Activated CD8-positive, alpha-beta memory T cell treated with anti-CD3 and anti-CD28 coated beads for 24 hours (primary cell): ENCODE measurements around the gene TMEM192.
"Not testable (repeated sequence)": the region's sequence is repeated elsewhere in the genome, so short reads cannot be mapped to it uniquely, and the experiment has no call there.

Source experiments
- DNase-seq: peaks from one replicate; pipeline ENCODE4 v3.0.0-alpha.2; 2020

The TMEM192 gene

DNA sequence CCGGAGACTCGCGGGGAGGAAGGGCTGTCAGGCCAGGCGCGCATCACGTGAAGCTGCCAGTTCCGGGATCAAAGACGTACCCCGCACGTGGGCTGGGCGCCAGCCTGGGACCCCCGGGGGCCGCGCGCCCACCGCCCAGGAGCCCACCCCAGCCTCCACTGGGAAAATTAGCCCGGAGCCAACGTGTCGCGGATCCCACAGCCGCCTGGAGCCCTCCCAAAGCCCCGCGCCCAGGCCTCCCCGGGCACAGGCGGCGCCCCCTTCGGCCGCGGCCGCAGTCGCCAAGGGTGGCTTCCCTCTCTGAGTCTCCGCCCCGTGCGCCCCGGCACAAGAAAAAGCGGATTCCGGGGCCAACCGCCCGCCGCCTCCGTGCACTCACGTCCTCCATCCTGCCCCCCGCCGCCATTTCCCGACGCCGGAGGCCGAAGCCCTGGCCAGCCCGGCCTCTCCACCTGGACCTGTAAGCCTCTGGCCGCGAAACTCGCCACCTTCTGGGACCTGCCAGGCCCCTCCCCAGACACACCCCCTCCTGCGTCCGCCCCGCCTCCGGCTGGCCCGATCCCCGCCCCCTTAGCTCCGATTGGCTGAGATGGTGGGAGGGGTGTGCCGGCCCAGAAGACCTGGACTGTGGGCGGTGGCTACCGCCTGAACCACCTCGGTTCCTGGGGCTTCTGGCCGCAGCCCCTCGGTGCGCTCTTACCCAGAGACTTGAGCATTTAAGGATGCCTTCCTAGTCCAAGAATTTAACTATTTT, at the start of gene TMEM192:
Gene TMEM192, minus strand, starts transcription at position 493 of the 754 bp plus-strand sequence. Its CDS starts 87 bp downstream, at position 406.
- DNase-seq, result peak; percentile 97

DNA sequence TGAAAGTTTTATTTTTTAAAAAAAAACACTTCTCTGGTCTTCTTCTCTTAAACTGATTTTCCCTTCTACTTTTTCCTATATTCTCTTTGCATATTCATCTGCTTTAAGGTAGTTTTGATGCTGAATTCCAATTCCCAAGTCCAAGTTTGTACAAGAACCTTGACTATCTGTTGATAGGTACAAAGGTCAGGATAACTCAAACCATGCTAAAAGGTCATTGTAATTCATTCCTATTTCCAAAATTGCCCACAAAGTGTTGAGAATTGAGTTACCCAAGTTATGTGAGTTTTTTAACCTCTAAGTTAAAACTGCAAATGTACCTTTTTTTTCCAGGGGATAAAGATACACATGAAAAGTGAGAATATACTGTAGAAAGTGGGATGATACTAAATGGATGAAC, 46.1 kb upstream of the TMEM192 start:
- no peak for DNase-seq

DNA sequence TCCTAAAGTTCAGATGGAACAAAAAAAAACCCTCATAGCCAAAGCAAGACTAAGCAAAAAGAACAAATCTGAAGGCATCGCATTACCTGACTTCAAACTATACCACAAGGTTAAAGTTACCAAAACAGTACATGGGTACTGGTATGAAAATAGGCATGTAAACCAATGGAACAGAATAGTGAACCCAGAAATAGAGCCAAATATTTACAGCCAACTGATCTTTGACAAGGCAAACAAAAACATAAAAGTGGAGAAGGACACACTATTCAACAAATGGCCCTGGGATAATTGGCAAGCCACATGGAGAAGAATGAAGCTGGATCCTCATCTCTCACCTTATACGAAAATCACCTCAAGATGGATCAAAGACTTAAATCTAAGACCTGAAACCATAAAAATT, 44.2 kb upstream of the TMEM192 start:
- DNase-seq, result no peak

DNA sequence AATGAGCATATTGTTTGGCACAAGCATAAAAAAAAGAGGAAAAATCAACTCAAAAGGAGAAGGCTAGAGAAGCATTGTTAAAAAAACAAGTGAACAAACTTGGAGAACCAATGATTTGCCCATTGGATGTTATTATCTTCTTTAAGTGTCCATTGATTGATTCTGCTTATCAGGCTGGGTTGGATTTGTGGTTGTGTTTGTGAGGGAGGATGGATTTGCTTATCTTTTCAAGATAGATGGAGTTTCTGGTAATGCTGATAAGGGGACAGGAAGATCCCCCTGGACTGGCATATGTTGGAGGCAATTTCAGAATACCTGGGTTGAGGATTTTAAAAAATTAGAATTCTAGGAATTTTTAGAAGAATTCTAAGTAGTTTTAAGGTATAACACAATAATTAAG, 41.8 kb upstream of the TMEM192 start:
- DNase-seq, result no peak

DNA sequence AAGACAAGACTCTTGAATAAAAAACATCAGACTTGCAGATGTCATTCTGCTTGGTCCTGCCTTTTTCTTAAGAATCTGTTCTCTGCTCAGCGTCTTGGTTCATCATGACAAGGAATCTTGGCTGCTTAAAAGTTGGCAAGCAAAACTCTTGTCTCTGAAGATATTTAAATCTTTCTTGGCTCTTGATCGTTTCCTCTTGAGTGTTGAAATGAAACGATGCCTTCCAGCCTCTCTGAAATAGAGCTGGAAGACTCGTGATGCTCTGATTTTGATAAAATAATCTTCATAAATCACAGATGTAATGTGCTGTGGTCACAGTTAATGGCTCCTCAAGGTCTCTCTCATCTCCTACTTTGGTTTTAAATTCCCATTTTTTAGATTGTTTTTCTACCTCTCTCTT, 39.9 kb upstream of the TMEM192 start:
- DNase-seq, result no peak

DNA sequence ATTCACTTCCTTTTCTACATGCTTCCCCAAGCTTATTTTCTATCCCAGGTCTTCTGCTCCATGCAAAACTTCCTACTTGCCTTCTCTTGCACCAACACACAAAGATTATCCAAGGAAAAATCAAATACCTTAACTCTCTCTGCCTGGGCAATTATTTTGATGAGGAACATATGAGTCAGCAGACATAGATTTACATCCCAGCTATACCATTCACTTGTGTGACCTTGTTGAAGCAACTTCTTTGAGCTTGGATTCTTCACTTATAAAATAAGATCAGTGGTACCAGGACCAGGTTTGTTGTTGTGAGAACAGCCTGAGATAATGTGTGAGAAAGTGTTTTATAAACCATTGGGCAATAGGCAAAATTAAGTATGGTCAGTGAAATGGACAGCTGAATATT, 39.1 kb upstream of the TMEM192 start:
- DNase-seq, result no peak

DNA sequence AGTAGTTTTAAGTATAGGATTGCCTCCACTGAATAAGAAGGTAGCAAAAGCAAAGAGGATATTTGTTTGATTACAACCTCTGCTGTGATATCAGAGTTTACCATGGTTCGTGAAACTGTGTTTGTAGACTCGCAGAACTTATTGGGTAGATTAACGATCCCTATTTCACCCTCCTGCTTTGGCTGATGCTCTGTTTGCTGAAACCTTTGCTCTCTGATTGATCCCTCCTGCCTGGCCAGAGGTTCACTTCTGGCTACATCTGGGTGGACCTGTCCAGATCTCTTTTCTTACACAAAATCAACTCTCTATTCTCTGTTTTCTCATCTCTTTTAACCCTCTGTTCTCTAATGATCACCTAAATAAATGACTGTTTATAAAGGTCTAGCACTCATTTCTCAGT, 37.9 kb upstream of the TMEM192 start:
- no peak for DNase-seq

DNA sequence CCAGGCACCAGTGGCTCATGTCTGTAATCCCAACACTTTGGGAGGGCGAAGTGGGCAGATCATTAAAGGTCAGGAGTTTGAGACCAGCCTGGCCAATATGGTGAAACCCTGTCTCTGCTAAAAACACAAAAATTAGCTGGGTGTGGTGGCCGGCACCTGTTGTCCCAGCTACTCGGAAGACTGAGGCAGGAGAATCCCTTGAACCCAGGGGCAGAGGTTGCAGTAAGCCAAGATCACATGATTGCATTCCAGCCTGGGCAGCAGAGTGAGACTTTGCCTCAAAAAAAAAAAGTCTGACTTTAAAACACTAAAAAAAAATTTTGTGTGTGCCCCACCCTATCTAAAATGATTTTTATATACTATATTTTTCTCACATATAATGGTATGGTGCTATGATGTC, 26.2 kb upstream of the TMEM192 start:
- DNase-seq, result no peak

DNA sequence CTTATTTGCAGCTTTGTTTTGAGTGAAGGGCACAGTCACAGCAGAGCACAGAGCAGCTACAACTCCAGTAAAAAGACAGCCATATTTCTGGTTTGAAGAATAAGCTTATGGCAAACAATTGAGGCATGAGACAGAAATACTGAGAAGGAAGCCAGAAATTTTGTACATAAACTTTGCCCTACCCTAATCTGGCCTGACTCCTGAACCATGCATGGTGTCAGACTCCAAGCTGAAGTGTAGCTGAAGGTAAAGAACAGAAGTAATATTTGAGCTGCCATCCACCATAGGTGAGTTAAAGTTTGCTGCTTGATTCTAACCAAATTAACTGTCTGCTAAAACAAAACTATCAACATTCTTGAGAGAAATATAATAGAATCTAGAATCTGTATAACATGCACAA, 24.5 kb upstream of the TMEM192 start:
- DNase-seq, result no peak

DNA sequence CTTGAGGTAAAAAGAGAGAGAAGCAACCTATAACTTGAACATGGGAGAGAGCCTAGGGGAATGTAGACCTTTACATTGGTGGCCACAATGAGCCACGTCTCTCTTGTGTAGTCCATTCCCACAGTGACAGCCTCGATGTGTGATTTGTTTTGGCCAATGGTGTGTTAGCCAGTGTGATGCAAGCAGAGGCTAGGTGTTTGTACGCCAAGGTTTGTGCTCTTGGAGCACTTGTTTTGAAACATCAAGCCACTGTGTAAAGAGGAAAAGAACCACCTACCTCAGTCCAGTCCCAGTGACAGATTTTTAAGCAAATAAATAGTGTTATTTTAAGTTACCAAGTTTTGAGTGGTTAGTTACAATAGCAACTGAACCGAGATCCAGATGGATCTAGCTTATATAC, 23.9 kb upstream of the TMEM192 start:
- DNase-seq, result no peak

DNA sequence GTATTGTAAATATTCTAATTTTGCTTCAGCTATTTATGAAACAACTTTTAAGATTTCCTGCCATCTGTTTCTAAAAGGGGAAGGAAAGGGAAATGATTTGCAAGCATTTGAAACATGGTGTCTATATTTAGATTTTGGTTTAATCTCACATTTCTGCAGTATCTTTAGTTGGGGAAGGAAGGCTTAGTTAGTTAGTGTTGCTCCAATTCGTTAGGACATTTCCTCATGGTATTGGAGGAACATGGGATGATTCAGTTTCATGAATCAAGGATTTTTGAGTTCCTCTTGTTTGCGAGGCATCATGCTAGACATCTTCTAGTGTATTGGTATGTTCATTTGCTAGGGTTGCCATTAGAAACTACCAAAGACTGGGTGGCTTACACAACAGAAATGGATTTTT, 20.5 kb upstream of the TMEM192 start:
- DNase-seq, result no peak

DNA sequence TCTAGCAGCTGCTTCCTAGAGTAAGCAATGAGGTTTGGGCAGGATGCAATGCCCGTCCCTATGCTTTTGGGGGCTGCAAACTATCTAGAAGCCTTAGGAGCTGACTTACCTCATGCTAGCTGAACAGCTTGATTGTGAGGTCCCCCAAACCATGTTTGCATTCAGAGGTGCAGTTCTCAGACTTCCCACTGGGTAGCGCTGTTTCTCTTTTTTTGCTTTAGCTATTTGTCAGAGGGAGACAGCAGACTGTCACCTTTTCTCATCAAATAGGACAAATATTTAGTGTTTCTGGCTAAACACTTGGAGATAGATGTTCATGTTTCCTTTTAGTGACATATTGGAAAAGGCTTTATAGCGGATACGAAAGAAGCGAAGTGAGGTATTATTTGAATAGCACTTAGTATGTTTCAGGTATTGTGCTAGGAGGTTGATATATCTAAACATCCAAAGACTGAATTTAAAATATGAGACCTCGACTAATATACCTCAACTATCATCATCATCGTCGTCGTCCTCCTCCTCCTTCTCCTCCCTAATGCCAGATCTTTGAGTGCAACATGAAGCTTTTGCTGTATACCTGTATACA, 18.7 kb upstream of the TMEM192 start:
- DNase-seq, result peak; percentile 92

DNA sequence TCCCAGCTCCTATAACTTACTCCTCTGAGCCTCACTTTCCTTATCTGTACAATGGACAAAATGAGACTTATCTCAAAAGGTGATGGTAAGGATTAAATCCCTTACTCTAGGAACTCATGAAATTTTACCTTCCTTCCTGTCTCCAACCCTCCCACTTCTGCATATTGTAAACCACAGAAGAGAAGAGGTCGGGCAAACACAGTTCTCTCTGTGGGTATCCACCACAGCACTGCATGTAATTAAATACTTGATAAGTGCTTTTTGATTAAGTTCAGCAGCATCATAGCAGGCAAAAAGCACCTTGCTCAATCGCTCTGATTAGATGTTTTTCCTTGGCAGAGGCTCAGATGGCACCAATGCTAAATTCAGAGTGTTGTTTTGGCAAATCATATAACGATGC, 17.3 kb upstream of the TMEM192 start:
- no peak for DNase-seq

DNA sequence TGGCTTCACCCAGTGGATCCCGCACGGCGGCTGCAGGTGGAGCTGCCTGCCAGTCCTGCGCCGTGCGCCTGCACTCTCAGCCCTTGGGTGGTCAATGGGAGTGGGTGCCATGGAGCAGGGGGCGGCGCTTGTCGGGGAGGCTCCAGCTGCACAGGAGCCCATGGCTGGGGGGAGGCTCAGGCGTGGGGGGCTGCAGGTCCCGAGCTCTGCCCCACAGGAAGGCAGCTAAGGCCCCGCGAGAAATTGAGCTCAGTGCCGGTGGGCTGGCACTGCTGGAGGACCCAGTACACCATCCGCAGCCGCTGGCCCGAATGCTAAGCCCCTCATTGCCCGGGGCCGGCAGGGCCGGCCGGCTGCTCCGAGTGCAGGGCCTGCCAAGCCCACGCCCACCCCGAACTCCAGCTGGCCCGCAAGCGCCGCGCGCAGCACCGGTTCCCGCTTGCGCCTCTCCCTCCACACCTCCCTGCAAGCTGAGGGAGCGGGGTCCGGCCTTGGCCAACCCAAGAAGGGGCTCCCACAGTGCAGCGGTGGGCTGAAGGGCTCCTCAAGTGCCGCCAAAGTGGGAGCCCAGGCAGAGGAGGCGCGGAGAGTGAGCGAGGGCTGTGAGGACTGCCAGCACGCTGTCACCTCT, 13.3 kb upstream of the TMEM192 start:
- not testable (repeated sequence) for DNase-seq

DNA sequence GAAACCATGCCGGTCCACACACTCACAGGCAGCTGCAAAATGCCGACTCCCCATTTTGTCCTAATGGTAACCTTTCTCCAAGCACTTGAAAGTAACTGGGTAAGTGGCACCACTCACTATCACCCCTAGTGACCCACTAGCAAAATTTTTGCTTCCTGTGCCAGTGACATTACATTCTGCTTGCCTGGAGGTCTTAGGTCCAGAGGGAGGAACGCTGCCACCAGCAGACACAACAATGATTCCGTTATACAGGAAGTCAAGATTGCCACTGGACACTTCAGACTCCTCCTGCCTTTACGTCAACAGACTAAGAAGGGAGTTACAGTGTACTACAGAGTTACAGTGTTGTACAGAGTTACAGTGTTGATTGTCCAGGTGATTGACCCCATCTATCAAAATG, 11.8 kb upstream of the TMEM192 start:
- no peak for DNase-seq

DNA sequence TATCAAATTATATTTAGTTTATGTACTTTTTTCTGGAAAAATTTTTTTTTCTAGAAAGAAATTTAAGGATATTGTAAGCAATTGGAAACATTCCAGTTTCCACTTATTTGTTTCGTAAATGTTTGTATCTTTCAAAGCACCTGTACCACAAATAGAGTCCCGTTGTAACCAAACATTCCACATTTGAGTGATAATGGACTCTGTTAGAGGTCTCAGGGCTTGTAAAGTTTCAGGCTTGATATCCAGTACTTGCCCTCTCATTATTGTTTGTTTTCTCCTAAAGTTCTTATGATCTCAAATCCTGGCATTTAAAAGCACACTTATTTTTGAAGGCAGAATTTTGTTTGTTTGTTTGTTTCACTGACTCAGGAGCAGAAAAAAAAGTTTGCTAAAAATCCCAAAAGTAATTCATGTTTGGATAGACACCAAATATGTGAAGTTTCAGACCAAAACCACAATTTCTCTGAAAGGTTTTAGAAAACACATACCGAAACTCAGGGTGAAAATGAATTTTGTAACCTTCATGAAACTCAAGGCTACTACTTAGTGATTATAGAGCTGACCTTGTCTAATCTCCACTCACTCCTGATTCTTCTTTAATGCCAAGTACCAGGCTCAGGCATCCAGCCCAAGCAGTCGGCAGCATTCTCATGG, 5.7 kb upstream of the TMEM192 start:
- no peak for DNase-seq

DNA sequence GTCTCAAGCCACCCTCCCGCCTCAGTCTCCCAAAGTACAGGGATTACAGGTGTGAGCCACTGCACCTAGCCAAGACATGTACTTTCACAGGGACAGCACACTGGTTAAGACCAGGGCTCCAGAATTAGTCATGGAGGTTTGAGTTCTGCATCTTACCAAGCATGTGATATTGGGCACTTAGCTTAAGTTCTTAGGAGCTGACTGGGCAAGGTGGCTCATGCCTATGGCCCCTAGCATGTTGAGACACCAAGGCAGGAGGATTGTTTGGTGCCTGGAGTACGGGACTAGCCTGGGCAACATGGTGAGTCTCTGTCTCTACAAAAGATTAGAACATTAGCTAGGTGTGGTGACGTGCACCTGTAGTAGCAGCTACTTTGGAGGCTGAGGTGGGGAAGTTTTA, 2.6 kb upstream of the TMEM192 start:
- DNase-seq, result no peak

DNA sequence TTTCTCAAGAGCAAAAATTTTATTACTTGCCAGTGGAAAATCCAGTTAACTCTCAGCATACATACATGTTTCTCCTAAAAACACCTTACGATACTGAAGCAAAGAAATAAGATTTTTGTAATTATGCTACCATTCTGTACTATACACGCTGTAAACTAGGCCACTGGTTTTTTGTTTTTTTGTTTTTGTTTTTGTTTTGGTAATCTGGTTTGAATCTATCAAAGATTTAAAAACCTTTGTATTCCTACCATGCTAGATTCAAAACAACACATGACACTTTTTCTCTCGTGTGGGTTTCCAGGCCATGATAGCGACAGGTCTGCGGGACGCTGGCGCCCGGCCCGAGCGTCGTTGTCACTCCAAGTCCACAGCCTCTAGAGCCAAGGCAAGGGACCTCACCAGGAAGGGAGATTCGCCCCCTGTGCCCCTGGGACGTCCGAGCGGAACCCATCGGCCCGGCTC, 723 bp downstream of the TMEM192 start:
- no peak for DNase-seq

DNA sequence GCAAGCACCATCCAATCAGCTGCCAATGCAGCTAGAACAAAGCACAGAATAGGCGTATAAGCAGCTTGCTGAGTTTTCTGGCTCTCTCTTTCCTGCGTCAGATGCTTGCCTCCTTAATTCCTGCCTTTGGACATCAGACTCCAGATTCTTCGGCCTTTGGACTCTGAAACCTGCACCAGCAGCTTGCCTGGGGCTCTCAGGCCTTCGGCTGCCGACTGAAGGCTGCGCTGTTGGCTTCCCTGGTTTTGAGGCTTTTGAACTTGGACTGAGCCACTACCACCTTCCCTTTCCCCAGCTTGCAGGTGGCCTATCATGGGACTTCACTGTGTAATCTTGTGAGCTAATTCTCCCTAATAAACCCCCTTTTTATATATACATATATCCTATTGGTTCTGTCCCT, 6.1 kb downstream of the TMEM192 start:
- DNase-seq, result no peak

DNA sequence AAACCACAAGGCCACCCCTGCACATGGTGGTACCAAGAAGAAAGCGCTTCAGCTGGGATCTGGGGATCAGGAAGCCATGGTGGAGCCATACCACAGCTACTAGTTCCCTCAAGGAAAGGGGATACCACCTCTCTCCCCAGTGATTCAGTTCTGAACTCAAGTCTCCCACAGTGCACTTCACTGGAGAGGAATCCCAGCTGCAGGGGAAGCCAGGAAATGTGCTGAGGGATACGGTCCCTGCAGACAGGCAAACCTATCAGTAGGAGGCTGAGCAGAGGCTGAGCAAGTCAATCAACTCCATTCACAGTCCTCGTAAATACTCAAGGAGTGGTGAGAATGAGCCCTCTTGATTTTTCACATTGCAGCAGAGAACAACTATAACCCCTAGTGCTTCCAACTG, 11.0 kb downstream of the TMEM192 start:
- no peak for DNase-seq

DNA sequence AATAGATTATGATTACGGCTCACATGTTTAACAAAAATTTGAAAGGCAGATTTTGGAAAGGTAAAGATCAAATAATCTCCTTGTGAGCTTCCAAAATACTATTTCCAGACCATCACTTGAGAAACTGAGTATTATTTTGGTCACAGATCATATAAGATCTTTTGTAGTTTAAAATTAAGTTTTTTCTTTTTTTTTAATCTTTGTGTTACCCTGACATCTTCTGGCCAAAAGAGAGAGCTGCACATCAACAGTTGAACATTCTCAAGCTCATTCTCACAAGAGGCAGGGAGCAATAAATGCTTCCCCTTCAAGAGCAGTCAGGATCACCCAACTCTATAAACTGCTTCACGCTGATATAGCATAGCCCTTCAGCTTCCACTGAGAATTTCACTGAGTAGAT, 15.9 kb downstream of the TMEM192 start:
- no peak for DNase-seq

DNA sequence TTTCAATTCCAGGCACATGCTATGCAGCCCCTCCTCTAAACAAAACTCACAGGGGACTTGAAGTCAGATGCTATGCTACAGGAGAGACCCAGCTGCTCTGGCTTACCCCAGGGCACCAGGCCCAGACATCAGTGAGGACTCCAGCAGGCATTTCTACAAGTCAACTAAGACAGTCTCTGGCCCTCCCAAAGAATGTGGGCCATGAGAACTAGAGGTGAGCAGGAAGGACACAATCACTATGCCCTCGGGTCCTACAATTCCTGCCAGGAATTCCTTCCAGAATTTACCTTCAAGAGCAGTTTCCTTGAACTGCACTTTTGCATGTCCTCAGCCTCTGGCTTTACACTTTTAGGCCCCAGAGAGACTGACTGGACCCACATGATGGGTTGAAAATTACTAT, 17.4 kb downstream of the TMEM192 start:
- DNase-seq, result no peak

DNA sequence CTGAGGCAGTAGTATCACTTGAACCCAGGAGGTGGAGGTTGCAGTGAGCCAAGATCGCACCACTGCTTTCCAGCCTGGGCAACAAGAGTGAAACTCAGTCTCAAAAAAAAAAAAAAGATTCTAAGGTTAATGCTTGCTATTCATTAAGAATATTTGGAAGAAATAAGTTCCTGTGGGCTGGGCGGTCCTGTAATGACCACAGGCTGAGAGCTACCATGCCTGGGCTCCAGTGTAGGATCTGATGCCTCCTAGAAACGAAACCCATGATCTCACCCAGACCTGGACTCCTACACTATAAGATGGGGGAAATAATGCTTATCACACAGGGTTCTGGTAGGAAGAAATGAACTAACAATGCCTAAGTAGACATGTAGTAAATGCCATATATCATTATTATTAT, 17.8 kb downstream of the TMEM192 start:
- DNase-seq, result no peak

DNA sequence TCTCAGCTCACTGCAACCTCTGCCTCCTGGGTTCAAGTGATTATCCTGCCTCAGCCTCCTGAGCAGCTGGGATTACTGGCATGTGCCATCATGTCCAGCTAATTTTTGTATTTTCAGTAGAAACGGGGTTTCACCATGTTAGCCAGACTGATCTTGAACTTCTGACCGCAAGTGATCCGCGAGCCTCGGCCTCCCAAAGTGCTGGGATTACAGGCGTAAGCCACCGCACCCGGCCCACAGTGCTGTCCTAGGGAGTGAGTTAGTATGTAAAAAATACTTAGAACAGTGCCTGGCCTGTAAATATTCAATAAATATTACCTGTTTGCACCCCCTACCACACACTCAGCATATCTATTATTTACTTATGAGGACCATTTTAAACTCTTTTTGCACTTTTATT, 20.5 kb downstream of the TMEM192 start:
- DNase-seq, result not testable (repeated sequence)
